H1 (cell line): ENCODE results near the gene MECR. TPM values are rescaled to one million over a fixed set of nuclear protein-coding genes. Genes with fewer than 3 reads are reported as not detected.

Experiments used
- ATF3 ChIP-seq: IDR thresholded peaks from 2 replicates; pipeline ENCODE4 v1.6.1; 2011; ENCODE audit warnings: low read depth, mild to moderate bottlenecking, low read length; ENCODE audit not compliant: insufficient read depth
- CHD7 ChIP-seq: fragments of 300-600 bp; sonication (generic); IDR thresholded peaks from 2 replicates; pipeline ENCODE4 v1.7.1; 2012; ENCODE audit warnings: low read length, moderate library complexity, mild to moderate bottlenecking, inconsistent platforms; ENCODE audit not compliant: insufficient replicate concordance
- CTCF ChIP-seq, 3 experiments: IDR thresholded peaks; 1 replicate in 2 of 3; 2 replicates in 1 of 3; pipeline versions ENCODE4 v1.5.1 to v1.6.1; 2011; ENCODE audit warnings: low read length in 3 of 3, mild to moderate bottlenecking in 3 of 3, inconsistent platforms in 2 of 3, low read depth in 1 of 3, moderate library complexity in 1 of 3; ENCODE audit not compliant: insufficient read depth in 1 of 3; ENCODE audit errors: control extremely low read depth in 1 of 3
- KDM4A ChIP-seq: IDR thresholded peaks from one replicate; pipeline ENCODE4 v1.7.1; 2012; ENCODE audit warnings: low read depth, mild to moderate bottlenecking, moderate library complexity, low read length, inconsistent platforms; ENCODE audit not compliant: severe bottlenecking
- SP2 ChIP-seq: IDR thresholded peaks from 2 replicates; pipeline ENCODE4 v1.6.1; 2012; ENCODE audit warnings: mild to moderate bottlenecking, low read length, inconsistent platforms
- polyA plus RNA-seq, 7 experiments: library from polyadenylated mRNA; depleted of rRNA in 3 of 7; stranded (reverse) in 5 of 7; unstranded in 2 of 7; fragments of >200 nt in 5 of 7; fragments of 200-250 nt in 2 of 7; gene quantifications; 1 replicate in 5 of 7; 2 replicates in 1 of 7; 4 replicates in 1 of 7; pipeline versions ENCODE4 v1.2.1 to v1.2.3, GENCODE V29; 2011 to 2013; ENCODE audit warnings: missing spikeins in 2 of 7, mixed read lengths in 2 of 7
- total RNA-seq: library from RNA; stranded (reverse); fragmentation: NEBNext Ultra II Directional; extraction: Animal tissue kit (Norgen Biotek cat#: 25700); gene quantifications from 2 replicates; pipeline ENCODE4 v1.2.1, GENCODE V29; 2021

MECR gene
- total and polyA plus RNA-seq, 2 of the 8 experiments (the other 6 are each of a cell fraction or from before 2014, with no cell fraction given) = 24.2 to 24.4 TPM

- TF ChIP-seq CHD7 (no peak), ATF3 (no peak), CTCF (IDR thresholded peaks at IDR 0.05; ENCODE audit: control extremely low read depth in 1 of 3, insufficient read depth in 1 of 3, low read depth in 1 of 3, low read length in 3 of 3) (no peak), SP2 (no peak), KDM4A (no peak)
- TF ChIP-seq, all 59 proteins: peak for 0
Measured at GRCh38 chr1:29213055-29213454, 17.7 kb downstream of the MECR start (continued).
